H1 (cell line): ENCODE measurements around the gene LPIN2. TPM values are rescaled to one million over a fixed set of nuclear protein-coding genes. Genes with fewer than 3 reads are reported as not detected.

Source experiments
- CTCF ChIA-PET: fragments of 300-600 bp; sonication (Branson Sonifier 250); formaldehyde crosslinking; loops from one replicate; lab custom pipeline; 2021; ENCODE audit not compliant: partially characterized antibody; lab: Charles Lee
- POLR2A ChIA-PET: fragments of 300-600 bp; sonication (Branson Sonifier 250); formaldehyde crosslinking; loops from one replicate; lab custom pipeline; 2021; ENCODE audit warnings: inconsistent platforms; ENCODE audit not compliant: partially characterized antibody; lab: Charles Lee
- DNase-seq, 2 experiments: peaks; one replicate each; pipeline versions ENCODE4 v3.0.0 to v3.0.0-alpha.2; 2010 to 2022; ENCODE audit warnings: low spot score in 2 of 2, low read depth in 1 of 2, mixed read lengths in 1 of 2
- FAIRE-seq: peaks from 2 replicates; lab custom pipeline; 2011; peaks lifted over from hg19 to GRCh38; lab: Jason Lieb, UNC
- H2AFZ ChIP-seq: 2 replicates; pipeline ENCODE4 v1.8.1; 2012; ENCODE audit warnings: low read length, inconsistent platforms
- H2AK5ac ChIP-seq: 2 replicates; pipeline ENCODE4 v1.6.1; 2013; ENCODE audit warnings: low read depth, low read length
- H2BK120ac ChIP-seq: replicated peaks from 2 replicates; pipeline ENCODE3; 2013; ENCODE audit warnings: low read depth, low read length, inconsistent platforms
- H2BK12ac ChIP-seq: 2 replicates; pipeline ENCODE4 v1.6.1; 2013; ENCODE audit warnings: low read depth, low read length
- H2BK15ac ChIP-seq: 2 replicates; pipeline ENCODE4 v1.6.1; 2013; ENCODE audit warnings: low read length
- H2BK20ac ChIP-seq: 2 replicates; pipeline ENCODE4 v1.6.1; 2013; ENCODE audit warnings: low read length
- H2BK5ac ChIP-seq: 2 replicates; pipeline ENCODE4 v1.6.1; 2013; ENCODE audit warnings: low read depth, low read length
- H3K14ac ChIP-seq: 2 replicates; pipeline ENCODE4 v1.6.1; 2013; ENCODE audit warnings: inconsistent platforms; ENCODE audit not compliant: insufficient read length
- H3K18ac ChIP-seq: 2 replicates; pipeline ENCODE4 v1.6.1; 2013; ENCODE audit warnings: low read length; ENCODE audit errors: extremely low read depth
- H3K23ac ChIP-seq: 2 replicates; pipeline ENCODE4 v1.6.1; 2013; ENCODE audit warnings: inconsistent platforms; ENCODE audit not compliant: insufficient read length
- H3K23me2 ChIP-seq: 2 replicates; pipeline ENCODE4 v1.6.1; 2013; ENCODE audit warnings: low read depth, low read length
- H3K27ac ChIP-seq: 2 replicates; pipeline ENCODE4 v1.6.1; 2011; ENCODE audit warnings: low read depth, low read length, inconsistent platforms
- H3K27me3 ChIP-seq, 4 experiments: replicated peaks in 1 of 4; 1 replicate in 1 of 4; 2 replicates in 3 of 4; pipeline versions ENCODE4 v1.6.1 to v1.8.1; 2011 to 2013; ENCODE audit warnings: low read length in 3 of 4, mild to moderate bottlenecking in 3 of 4, inconsistent platforms in 2 of 4, mixed read lengths in 2 of 4, moderate library complexity in 1 of 4; ENCODE audit not compliant: control insufficient read depth in 3 of 4, insufficient read depth in 3 of 4; ENCODE audit errors: extremely low read depth in 1 of 4
- H3K36me3 ChIP-seq, 4 experiments: 2 replicates each; pipeline versions ENCODE4 v1.6.1 to v1.8.1; 2011 to 2013; ENCODE audit warnings: mild to moderate bottlenecking in 4 of 4, low read length in 3 of 4, moderate library complexity in 2 of 4, control low read depth in 1 of 4, inconsistent platforms in 1 of 4; ENCODE audit not compliant: insufficient read depth in 4 of 4, control insufficient read depth in 2 of 4
- H3K4ac ChIP-seq: replicated peaks from 2 replicates; pipeline ENCODE3; 2013; ENCODE audit warnings: low read length, low read depth, mixed read lengths, inconsistent platforms; ENCODE audit not compliant: insufficient read length
- H3K4me1 ChIP-seq, 4 experiments: replicated peaks in 1 of 4; 1 replicate in 1 of 4; 2 replicates in 3 of 4; pipeline versions ENCODE4 v1.6.1 to v1.8.1; 2011 to 2013; ENCODE audit warnings: low read length in 3 of 4, inconsistent platforms in 2 of 4, mixed read lengths in 1 of 4; ENCODE audit not compliant: insufficient read depth in 4 of 4, control insufficient read depth in 3 of 4
- H3K4me2 ChIP-seq, 2 experiments: 2 replicates each; pipeline versions ENCODE4 v1.6.1 to v1.8.1; 2011 to 2013; ENCODE audit warnings: low read depth in 2 of 2, low read length in 2 of 2, control low read depth in 1 of 2, inconsistent platforms in 1 of 2, mild to moderate bottlenecking in 1 of 2; ENCODE audit not compliant: insufficient read depth in 1 of 2
- H3K4me3 ChIP-seq, 4 experiments: fragments of 200-600, 300-600 bp in 1 of 4; sonication (generic), shearing (Covaris generic), sonication (Bioruptor Twin) in 1 of 4; 2 replicates each; pipeline versions ENCODE4 v1.5.1 to v1.8.1; 2011 to 2016; ENCODE audit warnings: low read length in 4 of 4, low read depth in 3 of 4, control low read depth in 2 of 4, inconsistent platforms in 2 of 4, mild to moderate bottlenecking in 2 of 4, mixed read lengths in 1 of 4, moderate library complexity in 1 of 4; ENCODE audit not compliant: insufficient read depth in 2 of 4; ENCODE audit errors: extremely low read depth in 1 of 4
- H3K56ac ChIP-seq: replicated peaks from 2 replicates; pipeline ENCODE3; 2013; ENCODE audit warnings: low read depth, mild to moderate bottlenecking, mixed read lengths, low read length, inconsistent platforms; ENCODE audit not compliant: insufficient read length
- H3K79me1 ChIP-seq: 2 replicates; pipeline ENCODE4 v1.6.1; 2013; ENCODE audit warnings: low read depth, low read length, control low read depth
- H3K79me2 ChIP-seq, 2 experiments: 2 replicates each; pipeline versions ENCODE4 v1.6.1 to v1.8.1; 2012 to 2013; ENCODE audit warnings: low read length in 2 of 2, mild to moderate bottlenecking in 2 of 2, inconsistent platforms in 1 of 2; ENCODE audit not compliant: insufficient read depth in 2 of 2, control insufficient read depth in 1 of 2
- H3K9ac ChIP-seq, 4 experiments: replicated peaks in 1 of 4; 1 replicate in 1 of 4; 2 replicates in 3 of 4; pipeline versions ENCODE4 v1.6.1 to v1.8.1; 2011 to 2013; ENCODE audit warnings: low read depth in 3 of 4, low read length in 3 of 4, control low read depth in 2 of 4, mild to moderate bottlenecking in 2 of 4, moderate library complexity in 2 of 4, inconsistent platforms in 1 of 4; ENCODE audit errors: extremely low read depth in 1 of 4
- H3K9me3 ChIP-seq, 2 experiments: 2 replicates each; pipeline versions ENCODE4 v1.6.1 to v1.8.1; 2012 to 2013; ENCODE audit warnings: mild to moderate bottlenecking in 2 of 2, moderate library complexity in 2 of 2, control low read depth in 1 of 2, inconsistent platforms in 1 of 2, low read depth in 1 of 2, low read length in 1 of 2, mixed read lengths in 1 of 2; ENCODE audit not compliant: insufficient read depth in 2 of 2
- H4K20me1 ChIP-seq, 2 experiments: replicated peaks in 1 of 2; 2 replicates each; pipeline versions ENCODE3 to v1.8.1; 2011 to 2013; ENCODE audit warnings: inconsistent platforms in 2 of 2, low read length in 2 of 2, mild to moderate bottlenecking in 1 of 2; ENCODE audit not compliant: insufficient read depth in 2 of 2, control insufficient read depth in 1 of 2
- H4K5ac ChIP-seq: 2 replicates; pipeline ENCODE4 v1.6.1; 2013; ENCODE audit warnings: low read length, low read depth, mixed read lengths, inconsistent platforms; ENCODE audit not compliant: insufficient read length
- H4K8ac ChIP-seq: 2 replicates; pipeline ENCODE4 v1.8.0; 2013; ENCODE audit warnings: mild to moderate bottlenecking, moderate library complexity, low read length, inconsistent platforms; ENCODE audit not compliant: insufficient read depth; ENCODE audit errors: extremely low read depth
- H4K91ac ChIP-seq: replicated peaks from 2 replicates; pipeline ENCODE3; 2013; ENCODE audit warnings: low read length, mixed read lengths, inconsistent platforms; ENCODE audit not compliant: insufficient read length
- ATF2 ChIP-seq: IDR thresholded peaks from 2 replicates; pipeline ENCODE4 v1.6.1; 2012; ENCODE audit warnings: low read length, inconsistent platforms
- CEBPB ChIP-seq: IDR thresholded peaks from 2 replicates; pipeline ENCODE4 v1.6.1; 2012; ENCODE audit warnings: low read depth, low read length
- EGR1 ChIP-seq: IDR thresholded peaks from 2 replicates; pipeline ENCODE4 v1.6.1; 2011; ENCODE audit warnings: low read depth, low read length, borderline replicate concordance
- MAFK ChIP-seq: IDR thresholded peaks from 2 replicates; pipeline ENCODE4 v1.6.1; 2012; ENCODE audit warnings: low read depth, mild to moderate bottlenecking, improper control_type of control experiment, low read length
- POU5F1 ChIP-seq: IDR thresholded peaks from 2 replicates; pipeline ENCODE4 v1.6.1; 2011; ENCODE audit warnings: low read depth, mild to moderate bottlenecking, low read length, moderate library complexity
- WGBS, 2 experiments: shearing (Covaris generic) in 1 of 2; methylation state at CpG; one replicate each; pipeline versions ENCODE4 v1.1.6 to v1.1.7; 2013 to 2015; ENCODE audit warnings: low lambda C conversion rate in 2 of 2, mixed read lengths in 2 of 2, inconsistent platforms in 1 of 2, low coverage in 1 of 2, missing lambda C conversion rate in 1 of 2; ENCODE audit not compliant: insufficient replicate concordance in 2 of 2, insufficient coverage in 1 of 2, insufficient read length in 1 of 2; ENCODE audit errors: extremely low coverage in 1 of 2, missing lambda C conversion rate in 1 of 2; 5-methylcytosine and 5-hydroxymethylcytosine counted together
- polyA plus RNA-seq, 7 experiments: library from polyadenylated mRNA; depleted of rRNA in 3 of 7; stranded (reverse) in 5 of 7; unstranded in 2 of 7; fragments of >200 nt in 5 of 7; fragments of 200-250 nt in 2 of 7; gene quantifications; 1 replicate in 5 of 7; 2 replicates in 1 of 7; 4 replicates in 1 of 7; pipeline versions ENCODE4 v1.2.1 to v1.2.3, GENCODE V29; 2011 to 2013; ENCODE audit warnings: missing spikeins in 2 of 7, mixed read lengths in 2 of 7
- total RNA-seq: library from RNA; stranded (reverse); fragmentation: NEBNext Ultra II Directional; extraction: Animal tissue kit (Norgen Biotek cat#: 25700); gene quantifications from 2 replicates; pipeline ENCODE4 v1.2.1, GENCODE V29; 2021

The LPIN2 gene
- total and polyA plus RNA-seq, 2 of the 8 experiments (the other 6 are each of a cell fraction or from before 2014, with no cell fraction given), result 7.4 to 14.2 TPM

- Histone ChIP-seq H3K27me3 (no peaks in the 10 kb centered on the region), H3K9ac (no peak overlapping the region), H3K14ac (no peak overlapping the region), H2BK20ac (no peak overlapping the region), H4K8ac (no peak overlapping the region), H3K79me1 (peaks cover 4% of the 10 kb centered on the region), H2AFZ (no peak overlapping the region), H3K4me3 (no peak overlapping the region), H4K20me1 (peaks cover 0 to 2% of the 10 kb centered on the region in 2 experiments), H3K36me3 (peaks cover 5 to 12% (median 7%) of the 10 kb centered on the region in 4 experiments; a peak in 4 of 8 replicates), H3K79me2 (peaks cover 0 to 78% of the 10 kb centered on the region in 2 experiments; a peak in 2 of 4 replicates), H2BK12ac (no peak overlapping the region), H2BK5ac (no peak overlapping the region), H3K4me1 (peaks cover 0 to 6% (median 3%) of the 10 kb centered on the region in 4 experiments; a peak in 4 of 7 replicates), H2BK15ac (no peak overlapping the region), H4K5ac (no peak overlapping the region), H2AK5ac (no peak overlapping the region), H3K4ac (no peak overlapping the region), H3K18ac (no peak overlapping the region), H2BK120ac (no peak overlapping the region), H3K23ac (no peak overlapping the region), H3K4me2 (no peak overlapping the region), H3K9me3 (peaks cover 7% of the 10 kb centered on the region in 2 experiments; a peak in 3 of 4 replicates), H3K23me2 (no peaks in the 10 kb centered on the region; the same call in 1 of the 2 replicates), H4K91ac (no peak overlapping the region), H3K56ac (no peak overlapping the region), H3K27ac (no peak overlapping the region)
- FAIRE-seq, result no peak
- CTCF ChIA-PET, result interaction anchor here (0.9 to 2.3 kb wide), 4 partner anchors 22 to 72 kb away, joined by 3 to 10 read pairs (median 3); no protein-coding TSS in a partner anchor
- no peak for TF ChIP-seq CEBPB
- TF ChIP-seq EGR1, result no peak
- TF ChIP-seq ATF2, result no peak
- no peak for TF ChIP-seq MAFK
- no peak for TF ChIP-seq POU5F1
- POLR2A ChIA-PET, result interaction anchor here (1.1 to 1.4 kb wide), 3 partner anchors 9 to 596 kb away, joined by 3 to 5 read pairs (median 4); no protein-coding TSS in a partner anchor
- DNase-seq, result no peak
- WGBS, 2 experiments, result 89% methylated on average over 3 of the region's 3 CpGs; no CpG with 5 or more reads in 1 of the 2 experiments
Observed at GRCh38 chr18:3007491-3007890, 5.5 kb downstream of the LPIN2 start.
